ENCODE measurements around the gene ERVH48-1.

DNA sequence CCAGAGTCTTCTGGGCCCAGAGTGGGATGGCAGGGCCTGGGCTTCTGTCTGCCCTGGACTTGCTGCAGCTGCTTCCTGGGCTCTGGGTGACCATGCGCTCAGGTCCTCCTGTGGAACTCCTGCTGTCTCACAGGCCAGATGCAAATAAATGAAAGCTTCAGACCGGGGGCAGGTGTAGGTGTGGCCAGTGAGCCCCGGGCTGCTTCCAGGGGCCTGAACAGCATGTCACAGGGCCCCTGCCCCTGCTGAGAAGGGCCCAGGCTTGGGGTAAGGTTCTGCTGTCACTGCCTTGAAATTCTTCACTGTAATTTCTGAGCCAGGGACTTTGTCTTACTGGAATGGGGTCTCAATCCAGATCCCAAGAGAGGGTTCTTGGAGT lies 46.5 kb upstream of the ERVH48-1 start:
- TF ChIP-seq, protein P1, sequence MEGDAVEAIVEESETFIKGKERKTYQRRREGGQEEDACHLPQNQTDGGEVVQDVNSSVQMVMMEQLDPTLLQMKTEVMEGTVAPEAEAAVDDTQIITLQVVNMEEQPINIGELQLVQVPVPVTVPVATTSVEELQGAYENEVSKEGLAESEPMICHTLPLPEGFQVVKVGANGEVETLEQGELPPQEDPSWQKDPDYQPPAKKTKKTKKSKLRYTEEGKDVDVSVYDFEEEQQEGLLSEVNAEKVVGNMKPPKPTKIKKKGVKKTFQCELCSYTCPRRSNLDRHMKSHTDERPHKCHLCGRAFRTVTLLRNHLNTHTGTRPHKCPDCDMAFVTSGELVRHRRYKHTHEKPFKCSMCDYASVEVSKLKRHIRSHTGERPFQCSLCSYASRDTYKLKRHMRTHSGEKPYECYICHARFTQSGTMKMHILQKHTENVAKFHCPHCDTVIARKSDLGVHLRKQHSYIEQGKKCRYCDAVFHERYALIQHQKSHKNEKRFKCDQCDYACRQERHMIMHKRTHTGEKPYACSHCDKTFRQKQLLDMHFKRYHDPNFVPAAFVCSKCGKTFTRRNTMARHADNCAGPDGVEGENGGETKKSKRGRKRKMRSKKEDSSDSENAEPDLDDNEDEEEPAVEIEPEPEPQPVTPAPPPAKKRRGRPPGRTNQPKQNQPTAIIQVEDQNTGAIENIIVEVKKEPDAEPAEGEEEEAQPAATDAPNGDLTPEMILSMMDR (IDR thresholded peaks at IDR 0.05), result no peak
- no peak for TF ChIP-seq POLR2AphosphoS5 (IDR thresholded peaks at IDR 0.05)
